ENCODE data around the gene APCDD1. TPM values are rescaled to one million over a fixed set of nuclear protein-coding genes. Genes with fewer than 3 reads are reported as not detected.

APCDD1 gene
- total and polyA plus RNA-seq, 2 donors (not counting 1 experiment from before 2014, with no cell fraction given) = 15.3 to 17.3 TPM

GRCh38 chr18:10439898-10440297 is 14.5 kb upstream of the APCDD1 start:
- DNase-seq (ENCODE audit: low read depth in 2 of 2) = no peak
- Histone ChIP-seq H2AFZ (ENCODE audit: low read length) (no peak overlapping the region), H3K4me3 (replicated peaks in 1 of 4; ENCODE audit: control extremely low read depth in 1 of 4, insufficient read depth in 1 of 4, low read depth in 3 of 4, low read length in 4 of 4) (no peak overlapping the region), H3K36me3 (ENCODE audit: control insufficient read depth, insufficient read depth, low read length) (no peaks in the 10 kb centered on the region), H3K27ac (ENCODE audit: insufficient read depth, low read length) (no peak overlapping the region), H4K20me1 (ENCODE audit: control insufficient read depth, extremely low read depth, insufficient read depth, low read length) (no peaks in the 10 kb centered on the region), H3K4me2 (ENCODE audit: extremely low read depth, insufficient read depth, low read length) (no peak overlapping the region), H3K79me2 (ENCODE audit: control insufficient read depth, insufficient read depth, low read length) (no peaks in the 10 kb centered on the region), H3K9ac (ENCODE audit: insufficient read depth, low read length) (no peak overlapping the region), H3K4me1 (ENCODE audit: control insufficient read depth, extremely low read depth, insufficient read depth, low read length) (no peaks in the 10 kb centered on the region), H3K27me3 (ENCODE audit: control insufficient read depth, insufficient read depth, low read length) (peaks cover 2% of the 10 kb centered on the region), H3K9me3 (ENCODE audit: control insufficient read depth, insufficient read depth, low read depth, low read length) (no peaks in the 10 kb centered on the region)
- TF ChIP-seq EZH2 (IDR thresholded peaks at IDR 0.05; ENCODE audit: low read length, missing control alignments) (no peak), CTCF (conservative IDR thresholded peaks at IDR 0.05 in 1 of 2, IDR thresholded peaks at IDR 0.05 in 1 of 2; ENCODE audit: low read depth in 1 of 2, low read length in 2 of 2) (no peak)

- H3K4me3 ChIP-seq (replicated peaks in 1 of 4; ENCODE audit: control extremely low read depth in 1 of 4, insufficient read depth in 1 of 4, low read depth in 3 of 4, low read length in 4 of 4) = no peak overlapping the region
- H4K20me1 ChIP-seq (ENCODE audit: control insufficient read depth, extremely low read depth, insufficient read depth, low read length) = no peaks in the 10 kb centered on the region
- H3K9ac ChIP-seq (ENCODE audit: insufficient read depth, low read length) = no peak overlapping the region
- no peak for DNase-seq (ENCODE audit: low read depth in 2 of 2)
- no peak for TF ChIP-seq CTCF (conservative IDR thresholded peaks at IDR 0.05 in 1 of 2, IDR thresholded peaks at IDR 0.05 in 1 of 2; ENCODE audit: low read depth in 1 of 2, low read length in 2 of 2)
- TF ChIP-seq EZH2 (IDR thresholded peaks at IDR 0.05; ENCODE audit: low read length, missing control alignments) = no peak
- H3K4me1 ChIP-seq (ENCODE audit: control insufficient read depth, extremely low read depth, insufficient read depth, low read length) = no peaks in the 10 kb centered on the region
- H3K27ac ChIP-seq (ENCODE audit: insufficient read depth, low read length) = no peak overlapping the region
- H3K36me3 ChIP-seq (ENCODE audit: control insufficient read depth, insufficient read depth, low read length) = no peaks in the 10 kb centered on the region
- H3K9me3 ChIP-seq (ENCODE audit: control insufficient read depth, insufficient read depth, low read depth, low read length) = no peaks in the 10 kb centered on the region
- H3K79me2 ChIP-seq (ENCODE audit: control insufficient read depth, insufficient read depth, low read length) = no peaks in the 10 kb centered on the region
- no peak overlapping the region for H2AFZ ChIP-seq (ENCODE audit: low read length)
- H3K4me2 ChIP-seq (ENCODE audit: extremely low read depth, insufficient read depth, low read length) = no peak overlapping the region
- H3K27me3 ChIP-seq (ENCODE audit: control insufficient read depth, insufficient read depth, low read length) = peaks cover 2% of the 10 kb centered on the region
Observed at GRCh38 chr18:10440884-10441283, 13.6 kb upstream of the APCDD1 start.

GRCh38 chr18:10441472-10441871 is 13.0 kb upstream of the APCDD1 start:
- no peak for DNase-seq (ENCODE audit: low read depth in 2 of 2)
- H3K27me3 ChIP-seq (ENCODE audit: control insufficient read depth, insufficient read depth, low read length) = peaks cover 2% of the 10 kb centered on the region
- H3K27ac ChIP-seq (ENCODE audit: insufficient read depth, low read length) = no peak overlapping the region
- no peak overlapping the region for H3K4me2 ChIP-seq (ENCODE audit: extremely low read depth, insufficient read depth, low read length)
- H3K4me1 ChIP-seq (ENCODE audit: control insufficient read depth, extremely low read depth, insufficient read depth, low read length) = no peaks in the 10 kb centered on the region
- TF ChIP-seq EZH2 (IDR thresholded peaks at IDR 0.05; ENCODE audit: low read length, missing control alignments) (no peak), CTCF (conservative IDR thresholded peaks at IDR 0.05 in 1 of 2, IDR thresholded peaks at IDR 0.05 in 1 of 2; ENCODE audit: low read depth in 1 of 2, low read length in 2 of 2) (no peak)
- no peak overlapping the region for H2AFZ ChIP-seq (ENCODE audit: low read length)
- H4K20me1 ChIP-seq (ENCODE audit: control insufficient read depth, extremely low read depth, insufficient read depth, low read length) = no peaks in the 10 kb centered on the region
- H3K79me2 ChIP-seq (ENCODE audit: control insufficient read depth, insufficient read depth, low read length) = no peaks in the 10 kb centered on the region
- no peak overlapping the region for H3K4me3 ChIP-seq (replicated peaks in 1 of 4; ENCODE audit: control extremely low read depth in 1 of 4, insufficient read depth in 1 of 4, low read depth in 3 of 4, low read length in 4 of 4)
- no peaks in the 10 kb centered on the region for H3K36me3 ChIP-seq (ENCODE audit: control insufficient read depth, insufficient read depth, low read length)
- no peaks in the 10 kb centered on the region for H3K9me3 ChIP-seq (ENCODE audit: control insufficient read depth, insufficient read depth, low read depth, low read length)
- no peak overlapping the region for H3K9ac ChIP-seq (ENCODE audit: insufficient read depth, low read length)
